ENCODE measurements around the gene HIPK3. TPM values are rescaled to one million over a fixed set of nuclear protein-coding genes. Genes with fewer than 3 reads are reported as not detected.

HIPK3 gene
- total RNA-seq, 1 donor from 2014 or later, result 290 TPM

- DNase-seq, result no peak
Measured at GRCh38 chr11:33394431-33395109, 137.4 kb downstream of the HIPK3 start.

- DNase-seq, result no peak
Measured at GRCh38 chr11:33396361-33396760, 139.2 kb downstream of the HIPK3 start.

GRCh38 chr11:33399421-33399820 lies 142.2 kb downstream of the HIPK3 start:
- no peak for DNase-seq

- no peak for DNase-seq
Measured at GRCh38 chr11:33402066-33402465, 144.9 kb downstream of the HIPK3 start.

- DNase-seq, result no peak
Measured at GRCh38 chr11:33403344-33403743, 146.2 kb downstream of the HIPK3 start.

GRCh38 chr11:33405834-33406602 lies 148.8 kb downstream of the HIPK3 start:
- no peak for DNase-seq

Other genes starting within 250 kb of the HIPK3 start
- gene DEPDC7, start 241.5 kb upstream of the HIPK3 start, total RNA-seq, result 3.1 TPM
- gene TCP11L1, start 217.8 kb upstream of the HIPK3 start, total RNA-seq, result 39.8 TPM
- 75.3 TPM for gene CSTF3, start 95.9 kb upstream of the HIPK3 start, total RNA-seq
- gene KIAA1549L, start 118.7 kb downstream of the HIPK3 start, total RNA-seq, result 41.2 TPM

Data from occipital lobe (tissue), 2 donors.